SU-DHL-6 (cell line): ENCODE data around the gene PLEKHO1.

Source experiments
- H2AFZ ChIP-seq: fragments of 200-600 bp; sonication (generic); 2 replicates; pipeline ENCODE4 v1.6.1; 2014; ENCODE audit warnings: low read depth, mild to moderate bottlenecking, moderate library complexity, mixed read lengths, antibody characterized with exemption, low read length; ENCODE audit not compliant: severe bottlenecking
- H3F3A ChIP-seq: fragments of 200-600 bp; shearing (Covaris generic); 2 replicates; pipeline ENCODE4 v1.6.0; 2016; ENCODE audit warnings: antibody characterized with exemption, mild to moderate bottlenecking; ENCODE audit not compliant: insufficient read depth
- H3K27ac ChIP-seq: fragments of 200-600 bp; sonication (generic); 2 replicates; pipeline ENCODE4 v1.5.1; 2016; ENCODE audit warnings: low read depth, mild to moderate bottlenecking, low read length, moderate library complexity, mixed read lengths
- H3K27me3 ChIP-seq: fragments of 200-600 bp; sonication (generic), shearing (Covaris generic); 2 replicates; pipeline ENCODE4 v1.6.0; 2014; ENCODE audit warnings: mild to moderate bottlenecking, low read length
- H3K36me3 ChIP-seq: fragments of 200-600 bp; sonication (generic); 2 replicates; pipeline ENCODE4 v1.6.1; 2014; ENCODE audit warnings: mild to moderate bottlenecking, low read length, mixed read lengths
- H3K4me2 ChIP-seq: fragments of 300-600, 200-600 bp; shearing (Covaris generic), sonication (generic); 2 replicates; pipeline ENCODE4 v1.6.0; 2014; ENCODE audit warnings: low read length, low read depth, mild to moderate bottlenecking; ENCODE audit not compliant: poor library complexity, severe bottlenecking
- H3K4me3 ChIP-seq: fragments of 200-600 bp; sonication (generic); 2 replicates; pipeline ENCODE4 v1.5.1; 2014; ENCODE audit warnings: antibody characterized with exemption, low read length, mild to moderate bottlenecking, mixed read lengths; ENCODE audit not compliant: insufficient read depth, poor library complexity, severe bottlenecking
- H3K79me2 ChIP-seq: fragments of 200-600 bp; sonication (generic); 2 replicates; pipeline ENCODE4 v1.6.1; 2014; ENCODE audit warnings: mild to moderate bottlenecking, low read length, moderate library complexity; ENCODE audit not compliant: insufficient read depth
- H3K9ac ChIP-seq: fragments of 200-600 bp; sonication (generic); 2 replicates; pipeline ENCODE4 v1.7.0; 2014; ENCODE audit warnings: mild to moderate bottlenecking, low read length
- H3K9me2 ChIP-seq: fragments of 200-600 bp; sonication (generic); replicated peaks from 2 replicates; pipeline ENCODE4 v1.6.1; 2014; ENCODE audit warnings: low read length; ENCODE audit not compliant: insufficient read depth
- H3K9me3 ChIP-seq: fragments of 200-600 bp; sonication (generic); 2 replicates; pipeline ENCODE4 v1.6.1; 2014; ENCODE audit warnings: low read length, mixed read lengths; ENCODE audit not compliant: insufficient read depth
- H4K20me1 ChIP-seq: fragments of 200-600 bp; sonication (generic); 2 replicates; pipeline ENCODE4 v1.6.1; 2014; ENCODE audit warnings: low read depth, mild to moderate bottlenecking, antibody characterized with exemption, low read length, moderate library complexity, mixed read lengths
- EZH2phosphoT487 ChIP-seq: fragments of 200-600 bp; sonication (generic), shearing (Covaris generic); conservative IDR thresholded peaks from 2 replicates; pipeline ENCODE4 v1.6.1; 2018; ENCODE audit warnings: mild to moderate bottlenecking, antibody characterized with exemption, low read length, moderate library complexity, mixed read lengths
- TF ChIP-seq, protein P1 (sequence below): fragments of 200-600 bp; sonication (generic); IDR thresholded peaks from one replicate; pipeline ENCODE4 v1.5.1; 2017; ENCODE audit warnings: antibody characterized with exemption, mild to moderate bottlenecking, low read length, moderate library complexity; ENCODE audit not compliant: insufficient read depth, poor library complexity, severe bottlenecking

The PLEKHO1 gene

DNA sequence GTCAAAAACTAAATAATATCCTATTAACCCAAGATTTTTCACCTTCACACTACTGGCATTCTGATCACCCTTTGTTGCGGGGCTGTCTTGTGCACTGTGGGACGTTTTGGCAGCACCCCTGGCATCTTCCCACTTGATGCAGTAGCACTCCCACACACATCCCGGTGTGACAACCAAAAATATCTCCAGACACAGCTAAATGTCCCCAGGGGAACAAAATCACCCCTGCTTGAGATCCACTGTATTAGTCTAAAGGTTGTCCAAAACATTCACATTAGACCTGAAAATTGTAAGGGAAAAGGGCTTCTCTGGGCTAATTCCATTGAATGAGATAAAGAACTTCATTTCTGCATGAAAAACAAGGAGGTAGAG, 37.8 kb downstream of the PLEKHO1 start:
- Histone ChIP-seq H3F3A (no peaks in the 10 kb centered on the region), H3K9me2 (no peaks in the 10 kb centered on the region), H3K4me2 (no peak overlapping the region), H2AFZ (no peak overlapping the region), H3K36me3 (no peaks in the 10 kb centered on the region), H3K79me2 (no peaks in the 10 kb centered on the region), H3K9ac (no peak overlapping the region), H4K20me1 (no peaks in the 10 kb centered on the region), H3K27ac (no peak overlapping the region), H3K4me3 (no peak overlapping the region), H3K9me3 (no peaks in the 10 kb centered on the region), H3K27me3 (no peaks in the 10 kb centered on the region)
- TF ChIP-seq, protein P1, sequence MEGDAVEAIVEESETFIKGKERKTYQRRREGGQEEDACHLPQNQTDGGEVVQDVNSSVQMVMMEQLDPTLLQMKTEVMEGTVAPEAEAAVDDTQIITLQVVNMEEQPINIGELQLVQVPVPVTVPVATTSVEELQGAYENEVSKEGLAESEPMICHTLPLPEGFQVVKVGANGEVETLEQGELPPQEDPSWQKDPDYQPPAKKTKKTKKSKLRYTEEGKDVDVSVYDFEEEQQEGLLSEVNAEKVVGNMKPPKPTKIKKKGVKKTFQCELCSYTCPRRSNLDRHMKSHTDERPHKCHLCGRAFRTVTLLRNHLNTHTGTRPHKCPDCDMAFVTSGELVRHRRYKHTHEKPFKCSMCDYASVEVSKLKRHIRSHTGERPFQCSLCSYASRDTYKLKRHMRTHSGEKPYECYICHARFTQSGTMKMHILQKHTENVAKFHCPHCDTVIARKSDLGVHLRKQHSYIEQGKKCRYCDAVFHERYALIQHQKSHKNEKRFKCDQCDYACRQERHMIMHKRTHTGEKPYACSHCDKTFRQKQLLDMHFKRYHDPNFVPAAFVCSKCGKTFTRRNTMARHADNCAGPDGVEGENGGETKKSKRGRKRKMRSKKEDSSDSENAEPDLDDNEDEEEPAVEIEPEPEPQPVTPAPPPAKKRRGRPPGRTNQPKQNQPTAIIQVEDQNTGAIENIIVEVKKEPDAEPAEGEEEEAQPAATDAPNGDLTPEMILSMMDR, result no peak
- no peak for TF ChIP-seq EZH2phosphoT487

DNA sequence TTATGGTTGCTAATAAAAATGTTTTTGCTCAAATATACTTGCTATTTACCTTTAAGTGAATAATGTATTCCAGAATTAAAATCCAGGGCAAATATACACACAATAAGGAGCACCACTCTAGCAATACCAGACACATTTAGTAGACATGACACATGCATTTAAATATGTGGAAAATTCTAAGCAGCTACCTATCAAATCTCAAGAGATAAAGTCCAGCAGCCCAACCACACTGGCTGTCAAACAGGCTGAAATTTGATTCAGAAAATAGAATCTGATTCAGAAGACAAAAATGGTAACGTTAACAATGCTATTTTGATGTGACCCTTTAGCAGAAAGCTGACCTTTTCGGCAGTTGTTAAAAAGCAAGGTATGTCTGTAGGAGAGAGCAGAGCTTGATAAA, 42.3 kb downstream of the PLEKHO1 start:
- no peaks in the 10 kb centered on the region for H3K9me2 ChIP-seq
- no peaks in the 10 kb centered on the region for H4K20me1 ChIP-seq
- no peak overlapping the region for H3K27ac ChIP-seq
- no peaks in the 10 kb centered on the region for H3K36me3 ChIP-seq
- no peak overlapping the region for H3K9ac ChIP-seq
- H3K9me3 ChIP-seq, result no peaks in the 10 kb centered on the region
- no peak for TF ChIP-seq EZH2phosphoT487
- TF ChIP-seq, protein P1, result no peak
- no peak overlapping the region for H3K4me3 ChIP-seq
- H3K27me3 ChIP-seq, result no peaks in the 10 kb centered on the region
- no peaks in the 10 kb centered on the region for H3F3A ChIP-seq
- no peak overlapping the region for H3K4me2 ChIP-seq
- no peak overlapping the region for H2AFZ ChIP-seq
- no peaks in the 10 kb centered on the region for H3K79me2 ChIP-seq

GRCh38 chr1:150194381-150195031, 44.8 kb downstream of the PLEKHO1 start:
- H3K4me2 ChIP-seq, result no peak overlapping the region
- no peak overlapping the region for H3K27ac ChIP-seq

More at GRCh38 chr1:150194381-150195031, 44.8 kb downstream of the PLEKHO1 start:
- H3K27me3 ChIP-seq, result no peaks in the 10 kb centered on the region
- H3F3A ChIP-seq, result no peaks in the 10 kb centered on the region
- no peaks in the 10 kb centered on the region for H3K9me2 ChIP-seq
- no peaks in the 10 kb centered on the region for H3K79me2 ChIP-seq
- no peak overlapping the region for H2AFZ ChIP-seq
- no peak overlapping the region for H3K4me3 ChIP-seq
- H3K9me3 ChIP-seq, result no peaks in the 10 kb centered on the region
- H3K9ac ChIP-seq, result no peak overlapping the region
- H3K36me3 ChIP-seq, result no peaks in the 10 kb centered on the region
- TF ChIP-seq EZH2phosphoT487, result no peak
- TF ChIP-seq, protein P1, result no peak
- no peaks in the 10 kb centered on the region for H4K20me1 ChIP-seq
